MM.1S (cell line): ENCODE data around the gene FAN1.

Experiments used
- CTCF ChIP-seq: fragments of 300-600 bp; sonication (generic); IDR thresholded peaks from 2 replicates; pipeline ENCODE4 v1.5.1; 2016; ENCODE audit warnings: antibody characterized with exemption, low read length, mixed read lengths
- EZH2 ChIP-seq: fragments of 300-600 bp; sonication (generic); optimal IDR thresholded peaks from 2 replicates; pipeline ENCODE3; 2017; ENCODE audit warnings: low read depth, mild to moderate bottlenecking, antibody characterized with exemption, low read length, mixed read lengths
- EZH2phosphoT487 ChIP-seq: fragments of 300-600 bp; sonication (generic); IDR thresholded peaks from 2 replicates; pipeline ENCODE4 v1.6.1; 2018; ENCODE audit warnings: antibody characterized with exemption, low read length

- no peak; the same call in 1 of the 2 replicates for TF ChIP-seq CTCF
- TF ChIP-seq EZH2phosphoT487 = no peak
- TF ChIP-seq EZH2 = no peak
Observed at GRCh38 chr15:30990036-30990435, 86.3 kb downstream of the FAN1 start.
